Upper lobe of right lung (tissue), 1 donor: ENCODE measurements around the gene CLEC19A. TPM values are rescaled to one million over a fixed set of nuclear protein-coding genes. Genes with fewer than 3 reads are reported as not detected.
"Not testable (repeated sequence)": the region's sequence is repeated elsewhere in the genome, so short reads cannot be mapped to it uniquely, and the experiment has no call there.

Experiments
- ATAC-seq: fragments of 200-7000 bp; cut with Tn5 transposase; one replicate; pipeline ENCODE4 v1.9.1; 2020; ENCODE audit warnings: mild to moderate bottlenecking, moderate library complexity
- DNase-seq: peaks from one replicate; pipeline ENCODE4 v3.0.0-alpha.2; 2020
- H3K27ac ChIP-seq: fragments of 200-600 bp; one replicate; pipeline ENCODE4 v1.8.0; 2022
- H3K27me3 ChIP-seq: fragments of 200-600 bp; one replicate; pipeline ENCODE4 v1.8.0; 2022; ENCODE audit warnings: mild to moderate bottlenecking
- H3K36me3 ChIP-seq: fragments of 200-600 bp; one replicate; pipeline ENCODE4 v1.8.0; 2022
- H3K4me1 ChIP-seq: fragments of 200-600 bp; one replicate; pipeline ENCODE4 v1.8.0; 2022
- H3K4me3 ChIP-seq: fragments of 200-600 bp; one replicate; pipeline ENCODE4 v1.8.0; 2022; ENCODE audit warnings: mild to moderate bottlenecking
- H3K9me3 ChIP-seq: fragments of 200-600 bp; one replicate; pipeline ENCODE4 v1.8.0; 2022
- CTCF ChIP-seq: fragments of 200-600 bp; IDR thresholded peaks from one replicate; pipeline ENCODE4 v1.8.0; 2022; ENCODE audit warnings: antibody characterized with exemption
- intact Hi-C: fragments of 100-400 bp; cut with DNase I; formaldehyde crosslinking; loops from one replicate; pipeline ENCODE4 v1.11.0; 2022
- total RNA-seq: library from RNA; stranded (reverse); fragmentation: NEBNext Ultra II Directional; extraction: Animal tissue kit (Norgen Biotek cat#: 25700); gene quantifications from one replicate; pipeline ENCODE4 v1.2.1, GENCODE V29; 2021
- donor health status: DM: no; HTN: yes; CAD: no; lungs with severe emphysema.

Gene CLEC19A
- total RNA-seq, 1 donor from 2014 or later, result 0.17 TPM

GRCh38 chr16:19309178-19309577 is 23.6 kb downstream of the CLEC19A start:
- Histone ChIP-seq H3K27me3 (no peaks in the 10 kb centered on the region), H3K9me3 (no peaks in the 10 kb centered on the region), H3K36me3 (no peaks in the 10 kb centered on the region), H3K4me3 (no peak overlapping the region), H3K4me1 (no peaks in the 10 kb centered on the region), H3K27ac (no peak overlapping the region)
- no peak for TF ChIP-seq CTCF
- ATAC-seq, result no peak
- intact Hi-C loops, result no loop called here
- DNase-seq, result no peak

- Histone ChIP-seq H3K9me3 (no peaks in the 10 kb centered on the region), H3K27ac (no peak overlapping the region), H3K27me3 (no peaks in the 10 kb centered on the region), H3K4me1 (no peaks in the 10 kb centered on the region), H3K36me3 (no peaks in the 10 kb centered on the region), H3K4me3 (no peak overlapping the region)
- TF ChIP-seq CTCF, result no peak
- no peak for DNase-seq
- no peak for ATAC-seq
- intact Hi-C loops, result no loop called here
Observed at GRCh38 chr16:19314718-19315425, 29.3 kb downstream of the CLEC19A start.

- H3K27ac ChIP-seq, result no peak overlapping the region
- DNase-seq (no peak), ATAC-seq (no peak)
- no peaks in the 10 kb centered on the region for H3K36me3 ChIP-seq
- TF ChIP-seq CTCF, result no peak
- H3K9me3 ChIP-seq, result no peaks in the 10 kb centered on the region
- H3K4me3 ChIP-seq, result no peak overlapping the region
- no peaks in the 10 kb centered on the region for H3K27me3 ChIP-seq
- no peaks in the 10 kb centered on the region for H3K4me1 ChIP-seq
- intact Hi-C loops, result no loop called here
Observed at GRCh38 chr16:19315889-19316433, 30.4 kb downstream of the CLEC19A start.

GRCh38 chr16:19316846-19317245 is 31.3 kb downstream of the CLEC19A start:
- Histone ChIP-seq H3K9me3 (no peaks in the 10 kb centered on the region), H3K27ac (no peak overlapping the region), H3K4me3 (no peak overlapping the region), H3K36me3 (no peaks in the 10 kb centered on the region), H3K4me1 (no peaks in the 10 kb centered on the region), H3K27me3 (no peaks in the 10 kb centered on the region)
- DNase-seq (no peak), ATAC-seq (no peak)
- TF ChIP-seq CTCF, result no peak
- intact Hi-C loops, result no loop called here

GRCh38 chr16:19321186-19321585 is 35.7 kb downstream of the CLEC19A start:
- H3K36me3 ChIP-seq, intact Hi-C loops, H3K27me3 ChIP-seq, DNase-seq, H3K27ac ChIP-seq, H3K4me1 ChIP-seq, H3K4me3 ChIP-seq, ATAC-seq, H3K9me3 ChIP-seq: not testable (repeated sequence)

- no peak for TF ChIP-seq CTCF
- Histone ChIP-seq H3K27me3 (no peaks in the 10 kb centered on the region), H3K27ac (no peak overlapping the region), H3K36me3 (no peaks in the 10 kb centered on the region), H3K4me1 (no peaks in the 10 kb centered on the region), H3K4me3 (no peak overlapping the region), H3K9me3 (no peaks in the 10 kb centered on the region)
- DNase-seq, result no peak
- intact Hi-C loops, result no loop called here
- no peak for ATAC-seq
Observed at GRCh38 chr16:19323596-19323995, 38.1 kb downstream of the CLEC19A start.
